H1 (cell line): ENCODE results near the gene HSDL2. TPM values are rescaled to one million over a fixed set of nuclear protein-coding genes. Genes with fewer than 3 reads are reported as not detected.

ENCODE experiments used
- CTCF ChIA-PET: fragments of 300-600 bp; sonication (Branson Sonifier 250); formaldehyde crosslinking; loops from one replicate; lab custom pipeline; 2021; ENCODE audit not compliant: partially characterized antibody; lab: Charles Lee
- POLR2A ChIA-PET: fragments of 300-600 bp; sonication (Branson Sonifier 250); formaldehyde crosslinking; loops from one replicate; lab custom pipeline; 2021; ENCODE audit warnings: inconsistent platforms; ENCODE audit not compliant: partially characterized antibody; lab: Charles Lee
- DNase-seq, 2 experiments: peaks; one replicate each; pipeline versions ENCODE4 v3.0.0 to v3.0.0-alpha.2; 2010 to 2022; ENCODE audit warnings: low spot score in 2 of 2, low read depth in 1 of 2, mixed read lengths in 1 of 2
- FAIRE-seq: peaks from 2 replicates; lab custom pipeline; 2011; peaks lifted over from hg19 to GRCh38; lab: Jason Lieb, UNC
- H2AFZ ChIP-seq: 2 replicates; pipeline ENCODE4 v1.8.1; 2012; ENCODE audit warnings: low read length, inconsistent platforms
- H2AK5ac ChIP-seq: 2 replicates; pipeline ENCODE4 v1.6.1; 2013; ENCODE audit warnings: low read depth, low read length
- H2BK120ac ChIP-seq: replicated peaks from 2 replicates; pipeline ENCODE3; 2013; ENCODE audit warnings: low read depth, low read length, inconsistent platforms
- H2BK12ac ChIP-seq: 2 replicates; pipeline ENCODE4 v1.6.1; 2013; ENCODE audit warnings: low read depth, low read length
- H2BK15ac ChIP-seq: 2 replicates; pipeline ENCODE4 v1.6.1; 2013; ENCODE audit warnings: low read length
- H2BK20ac ChIP-seq: 2 replicates; pipeline ENCODE4 v1.6.1; 2013; ENCODE audit warnings: low read length
- H2BK5ac ChIP-seq: 2 replicates; pipeline ENCODE4 v1.6.1; 2013; ENCODE audit warnings: low read depth, low read length
- H3K14ac ChIP-seq: 2 replicates; pipeline ENCODE4 v1.6.1; 2013; ENCODE audit warnings: inconsistent platforms; ENCODE audit not compliant: insufficient read length
- H3K18ac ChIP-seq: 2 replicates; pipeline ENCODE4 v1.6.1; 2013; ENCODE audit warnings: low read length; ENCODE audit errors: extremely low read depth
- H3K23ac ChIP-seq: 2 replicates; pipeline ENCODE4 v1.6.1; 2013; ENCODE audit warnings: inconsistent platforms; ENCODE audit not compliant: insufficient read length
- H3K23me2 ChIP-seq: 2 replicates; pipeline ENCODE4 v1.6.1; 2013; ENCODE audit warnings: low read depth, low read length
- H3K27ac ChIP-seq: 2 replicates; pipeline ENCODE4 v1.6.1; 2011; ENCODE audit warnings: low read depth, low read length, inconsistent platforms
- H3K27me3 ChIP-seq, 4 experiments: replicated peaks in 1 of 4; 1 replicate in 1 of 4; 2 replicates in 3 of 4; pipeline versions ENCODE4 v1.6.1 to v1.8.1; 2011 to 2013; ENCODE audit warnings: low read length in 3 of 4, mild to moderate bottlenecking in 3 of 4, inconsistent platforms in 2 of 4, mixed read lengths in 2 of 4, moderate library complexity in 1 of 4; ENCODE audit not compliant: control insufficient read depth in 3 of 4, insufficient read depth in 3 of 4; ENCODE audit errors: extremely low read depth in 1 of 4
- H3K36me3 ChIP-seq, 4 experiments: 2 replicates each; pipeline versions ENCODE4 v1.6.1 to v1.8.1; 2011 to 2013; ENCODE audit warnings: mild to moderate bottlenecking in 4 of 4, low read length in 3 of 4, moderate library complexity in 2 of 4, control low read depth in 1 of 4, inconsistent platforms in 1 of 4; ENCODE audit not compliant: insufficient read depth in 4 of 4, control insufficient read depth in 2 of 4
- H3K4ac ChIP-seq: replicated peaks from 2 replicates; pipeline ENCODE3; 2013; ENCODE audit warnings: low read length, low read depth, mixed read lengths, inconsistent platforms; ENCODE audit not compliant: insufficient read length
- H3K4me1 ChIP-seq, 4 experiments: replicated peaks in 1 of 4; 1 replicate in 1 of 4; 2 replicates in 3 of 4; pipeline versions ENCODE4 v1.6.1 to v1.8.1; 2011 to 2013; ENCODE audit warnings: low read length in 3 of 4, inconsistent platforms in 2 of 4, mixed read lengths in 1 of 4; ENCODE audit not compliant: insufficient read depth in 4 of 4, control insufficient read depth in 3 of 4
- H3K4me2 ChIP-seq, 2 experiments: 2 replicates each; pipeline versions ENCODE4 v1.6.1 to v1.8.1; 2011 to 2013; ENCODE audit warnings: low read depth in 2 of 2, low read length in 2 of 2, control low read depth in 1 of 2, inconsistent platforms in 1 of 2, mild to moderate bottlenecking in 1 of 2; ENCODE audit not compliant: insufficient read depth in 1 of 2
- H3K4me3 ChIP-seq, 4 experiments: fragments of 200-600, 300-600 bp in 1 of 4; sonication (generic), shearing (Covaris generic), sonication (Bioruptor Twin) in 1 of 4; 2 replicates each; pipeline versions ENCODE4 v1.5.1 to v1.8.1; 2011 to 2016; ENCODE audit warnings: low read length in 4 of 4, low read depth in 3 of 4, control low read depth in 2 of 4, inconsistent platforms in 2 of 4, mild to moderate bottlenecking in 2 of 4, mixed read lengths in 1 of 4, moderate library complexity in 1 of 4; ENCODE audit not compliant: insufficient read depth in 2 of 4; ENCODE audit errors: extremely low read depth in 1 of 4
- H3K56ac ChIP-seq: replicated peaks from 2 replicates; pipeline ENCODE3; 2013; ENCODE audit warnings: low read depth, mild to moderate bottlenecking, mixed read lengths, low read length, inconsistent platforms; ENCODE audit not compliant: insufficient read length
- H3K79me1 ChIP-seq: 2 replicates; pipeline ENCODE4 v1.6.1; 2013; ENCODE audit warnings: low read depth, low read length, control low read depth
- H3K79me2 ChIP-seq, 2 experiments: 2 replicates each; pipeline versions ENCODE4 v1.6.1 to v1.8.1; 2012 to 2013; ENCODE audit warnings: low read length in 2 of 2, mild to moderate bottlenecking in 2 of 2, inconsistent platforms in 1 of 2; ENCODE audit not compliant: insufficient read depth in 2 of 2, control insufficient read depth in 1 of 2
- H3K9ac ChIP-seq, 4 experiments: replicated peaks in 1 of 4; 1 replicate in 1 of 4; 2 replicates in 3 of 4; pipeline versions ENCODE4 v1.6.1 to v1.8.1; 2011 to 2013; ENCODE audit warnings: low read depth in 3 of 4, low read length in 3 of 4, control low read depth in 2 of 4, mild to moderate bottlenecking in 2 of 4, moderate library complexity in 2 of 4, inconsistent platforms in 1 of 4; ENCODE audit errors: extremely low read depth in 1 of 4
- H3K9me3 ChIP-seq, 2 experiments: 2 replicates each; pipeline versions ENCODE4 v1.6.1 to v1.8.1; 2012 to 2013; ENCODE audit warnings: mild to moderate bottlenecking in 2 of 2, moderate library complexity in 2 of 2, control low read depth in 1 of 2, inconsistent platforms in 1 of 2, low read depth in 1 of 2, low read length in 1 of 2, mixed read lengths in 1 of 2; ENCODE audit not compliant: insufficient read depth in 2 of 2
- H4K20me1 ChIP-seq, 2 experiments: replicated peaks in 1 of 2; 2 replicates each; pipeline versions ENCODE3 to v1.8.1; 2011 to 2013; ENCODE audit warnings: inconsistent platforms in 2 of 2, low read length in 2 of 2, mild to moderate bottlenecking in 1 of 2; ENCODE audit not compliant: insufficient read depth in 2 of 2, control insufficient read depth in 1 of 2
- H4K5ac ChIP-seq: 2 replicates; pipeline ENCODE4 v1.6.1; 2013; ENCODE audit warnings: low read length, low read depth, mixed read lengths, inconsistent platforms; ENCODE audit not compliant: insufficient read length
- H4K8ac ChIP-seq: 2 replicates; pipeline ENCODE4 v1.8.0; 2013; ENCODE audit warnings: mild to moderate bottlenecking, moderate library complexity, low read length, inconsistent platforms; ENCODE audit not compliant: insufficient read depth; ENCODE audit errors: extremely low read depth
- H4K91ac ChIP-seq: replicated peaks from 2 replicates; pipeline ENCODE3; 2013; ENCODE audit warnings: low read length, mixed read lengths, inconsistent platforms; ENCODE audit not compliant: insufficient read length
- ASH2L ChIP-seq: fragments of 200-600, 300-600 bp; sonication (generic); IDR thresholded peaks from one replicate; pipeline ENCODE4 v1.7.1; 2017; ENCODE audit warnings: low read length
- BCL11A ChIP-seq, 2 experiments: IDR thresholded peaks; one replicate each; pipeline ENCODE4 v1.6.1; 2011; ENCODE audit warnings: low read depth in 2 of 2, low read length in 2 of 2, mild to moderate bottlenecking in 2 of 2
- CHD2 ChIP-seq: IDR thresholded peaks from 2 replicates; pipeline ENCODE4 v1.6.1; 2012; ENCODE audit warnings: low read length, improper control_type of control experiment
- KDM4A ChIP-seq: IDR thresholded peaks from one replicate; pipeline ENCODE4 v1.7.1; 2012; ENCODE audit warnings: low read depth, mild to moderate bottlenecking, moderate library complexity, low read length, inconsistent platforms; ENCODE audit not compliant: severe bottlenecking
- RNF2 ChIP-seq: fragments of 200-900, 300-1000 bp; sonication (generic); IDR thresholded peaks from 2 replicates; pipeline ENCODE4 v1.7.1; 2016; ENCODE audit warnings: borderline replicate concordance, low read depth, mild to moderate bottlenecking, antibody characterized with exemption, low read length; ENCODE audit not compliant: poor library complexity, severe bottlenecking; ENCODE audit errors: missing control alignments
- SP2 ChIP-seq: IDR thresholded peaks from 2 replicates; pipeline ENCODE4 v1.6.1; 2012; ENCODE audit warnings: mild to moderate bottlenecking, low read length, inconsistent platforms
- SP4 ChIP-seq: IDR thresholded peaks from 2 replicates; pipeline ENCODE4 v1.6.1; 2012; ENCODE audit warnings: low read length, inconsistent platforms
- SRF ChIP-seq: IDR thresholded peaks from 2 replicates; pipeline ENCODE4 v1.6.1; 2011; ENCODE audit warnings: mild to moderate bottlenecking, low read depth, low read length, moderate library complexity
- TBP ChIP-seq: IDR thresholded peaks from 2 replicates; pipeline ENCODE4 v1.6.1; 2011; ENCODE audit warnings: low read depth, low read length, improper control_type of control experiment
- ZNF274 ChIP-seq: IDR thresholded peaks from 2 replicates; pipeline ENCODE4 v1.7.0; 2012; ENCODE audit warnings: low read length, borderline replicate concordance; ENCODE audit errors: extremely low read depth
- WGBS, 2 experiments: shearing (Covaris generic) in 1 of 2; methylation state at CpG; one replicate each; pipeline versions ENCODE4 v1.1.6 to v1.1.7; 2013 to 2015; ENCODE audit warnings: low lambda C conversion rate in 2 of 2, mixed read lengths in 2 of 2, inconsistent platforms in 1 of 2, low coverage in 1 of 2, missing lambda C conversion rate in 1 of 2; ENCODE audit not compliant: insufficient replicate concordance in 2 of 2, insufficient coverage in 1 of 2, insufficient read length in 1 of 2; ENCODE audit errors: extremely low coverage in 1 of 2, missing lambda C conversion rate in 1 of 2; 5-methylcytosine and 5-hydroxymethylcytosine counted together
- polyA plus RNA-seq, 7 experiments: library from polyadenylated mRNA; depleted of rRNA in 3 of 7; stranded (reverse) in 5 of 7; unstranded in 2 of 7; fragments of >200 nt in 5 of 7; fragments of 200-250 nt in 2 of 7; gene quantifications; 1 replicate in 5 of 7; 2 replicates in 1 of 7; 4 replicates in 1 of 7; pipeline versions ENCODE4 v1.2.1 to v1.2.3, GENCODE V29; 2011 to 2013; ENCODE audit warnings: missing spikeins in 2 of 7, mixed read lengths in 2 of 7
- total RNA-seq: library from RNA; stranded (reverse); fragmentation: NEBNext Ultra II Directional; extraction: Animal tissue kit (Norgen Biotek cat#: 25700); gene quantifications from 2 replicates; pipeline ENCODE4 v1.2.1, GENCODE V29; 2021

HSDL2 gene
- total and polyA plus RNA-seq, 2 of the 8 experiments (the other 6 are each of a cell fraction or from before 2014, with no cell fraction given): 6.6 to 15.4 TPM

DNA sequence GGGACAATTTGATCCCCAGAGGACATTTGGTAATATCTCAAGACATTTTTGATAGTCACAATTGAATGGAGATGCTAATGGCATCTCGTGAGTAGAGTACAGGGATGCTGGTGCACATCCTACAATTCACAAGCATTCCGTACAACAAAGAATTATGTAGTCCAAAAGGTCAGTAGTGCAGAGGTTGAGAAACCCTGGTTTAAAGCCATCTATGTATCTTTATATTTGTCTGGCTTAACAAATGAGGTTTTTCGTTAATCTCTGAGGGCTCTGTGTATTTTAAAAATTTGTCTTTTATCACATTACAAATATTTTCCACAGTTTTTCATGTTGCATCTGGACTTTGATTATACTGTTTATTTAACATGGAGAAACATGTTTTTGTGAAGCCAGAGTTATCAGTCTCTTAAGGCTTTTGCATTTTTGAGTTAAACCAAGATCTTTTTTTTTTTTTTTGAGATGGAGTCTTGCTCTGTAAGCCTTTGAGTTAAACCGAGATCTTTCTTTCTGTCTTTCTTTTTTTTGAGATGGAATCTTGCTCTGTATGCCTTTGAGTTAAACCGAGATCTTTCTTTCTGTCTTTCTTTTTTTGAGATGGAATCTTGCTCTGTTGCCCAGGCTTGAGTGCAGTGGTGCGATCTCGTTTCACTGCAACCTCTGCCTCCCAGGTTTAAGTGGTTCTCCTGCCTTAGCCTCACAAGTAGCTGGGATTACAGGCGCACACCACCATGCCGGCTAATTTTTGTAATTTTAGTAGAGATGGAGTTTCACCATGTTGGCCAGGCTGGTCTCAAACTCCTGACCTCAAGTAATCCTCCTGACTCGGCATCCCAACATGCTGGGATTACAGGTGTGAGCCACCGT lies 2.8 kb downstream of the HSDL2 start:
- no peaks in the 10 kb centered on the region; a peak in 3 of 7 replicates for H3K4me1 ChIP-seq
- H3K27me3 ChIP-seq: no peaks in the 10 kb centered on the region
- no peak overlapping the region for H4K8ac ChIP-seq
- no peak overlapping the region for H4K91ac ChIP-seq
- H2AK5ac ChIP-seq: no peak overlapping the region
- H3K36me3 ChIP-seq: no peaks in the 10 kb centered on the region
- no peak overlapping the region for H3K14ac ChIP-seq
- FAIRE-seq (no peak), DNase-seq (no peak)
- H4K5ac ChIP-seq: no peak overlapping the region
- no peak overlapping the region for H2BK5ac ChIP-seq
- no peak overlapping the region for H3K4ac ChIP-seq
- H3K9me3 ChIP-seq: no peaks in the 10 kb centered on the region
- peaks cover 0 to 13% of the 10 kb centered on the region in 2 experiments; a peak in 2 of 4 replicates for H3K79me2 ChIP-seq
- H3K79me1 ChIP-seq: no peaks in the 10 kb centered on the region; the same call in 1 of the 2 replicates
- no peak overlapping the region for H3K23ac ChIP-seq
- peaks cover 5% of the 10 kb centered on the region for H3K23me2 ChIP-seq
- no peak overlapping the region for H2BK20ac ChIP-seq
- no peak overlapping the region for H2BK15ac ChIP-seq
- no peak overlapping the region for H3K4me2 ChIP-seq
- H3K56ac ChIP-seq: no peak overlapping the region
- no peak overlapping the region for H3K18ac ChIP-seq
- WGBS, 2 experiments: 93% methylated on average over 10 of the region's 11 CpGs; no CpG with 5 or more reads in 1 of the 2 experiments
- H3K9ac ChIP-seq: no peak overlapping the region
- POLR2A ChIA-PET: no interaction called here
- H2BK12ac ChIP-seq: no peak overlapping the region
- CTCF ChIA-PET: interaction anchor here (0.5 to 0.7 kb wide), 2 partner anchors 21 to 37 kb away, joined by 3 read pairs; no protein-coding TSS in a partner anchor
- no peaks in the 10 kb centered on the region for H4K20me1 ChIP-seq
- no peak overlapping the region for H2AFZ ChIP-seq
- H2BK120ac ChIP-seq: no peak overlapping the region
- no peak overlapping the region for H3K4me3 ChIP-seq
- no peak overlapping the region for H3K27ac ChIP-seq
- TF ChIP-seq RNF2 (no peak), SP2 (no peak), CHD2 (no peak), BCL11A (IDR thresholded peaks at IDR 0.05; ENCODE audit: low read depth in 2 of 2, low read length in 2 of 2) (no peak), SRF (no peak), ZNF274 (no peak), SP4 (no peak), TBP (no peak), ASH2L (no peak), KDM4A (no peak)
